HCT116 (cell line): ENCODE data around the gene CPNE4. TPM values are rescaled to one million over a fixed set of nuclear protein-coding genes. Genes with fewer than 3 reads are reported as not detected.

Experiments used
- ATAC-seq: fragments of 200-7000 bp; cut with Tn5 transposase; 2 replicates; pipeline ENCODE4 v1.9.1; 2020; ENCODE audit warnings: mild to moderate bottlenecking, moderate library complexity
- BruUV-seq: library from RNA; stranded (reverse); fragments of 400-500 nt; replicated peaks from 2 replicates; lab custom pipeline; 2021; lab: Mats Ljungman, UMichigan
- CTCF ChIA-PET: fragments of 300-600 bp; sonication (Branson Sonifier 250); formaldehyde crosslinking; loops from one replicate; lab custom pipeline; 2021; ENCODE audit warnings: antibody characterized with exemption; lab: Charles Lee
- POLR2A ChIA-PET: fragments of 300-600, 350-600 bp; sonication (Branson Sonifier 250); formaldehyde crosslinking; loops from one replicate; lab custom pipeline; 2021; ENCODE audit warnings: antibody characterized with exemption; lab: Charles Lee
- RAD21 ChIA-PET, 2 experiments: fragments of 300-600 bp; sonication (Branson Sonifier 250); formaldehyde crosslinking; loops; one replicate each; lab custom pipeline; 2023; ENCODE audit warnings: low total read pairs in 2 of 2; ENCODE audit not compliant: uncharacterized antibody in 2 of 2, unreplicated experiment in 2 of 2, low non-redundant PET in 1 of 2; lab: Charles Lee
- DNase-seq: peaks from one replicate; pipeline ENCODE4 v3.0.0-alpha.2; 2010; ENCODE audit warnings: low read depth, low spot score
- H2AFZ ChIP-seq: fragments of 200-600 bp; shearing (Covaris generic), sonication (generic); 2 replicates; pipeline ENCODE4 v1.6.1; 2017; ENCODE audit warnings: low read depth, mixed run types, mixed read lengths, antibody characterized with exemption, low read length; ENCODE audit not compliant: poor library complexity, severe bottlenecking
- H3K27ac ChIP-seq: 2 replicates; pipeline ENCODE4 v1.5.1; 2012; ENCODE audit warnings: low read depth, low read length
- H3K27me3 ChIP-seq: fragments of 200-600 bp; sonication (generic); 2 replicates; pipeline ENCODE4 v1.6.1; 2016; ENCODE audit warnings: mixed run types, low read length, mixed read lengths; ENCODE audit not compliant: insufficient read depth
- H3K36me3 ChIP-seq, 2 experiments: fragments of 200-500 bp in 1 of 2; fragments of 200-600 bp in 1 of 2; sonication (Bioruptor generic) in 1 of 2; sonication (generic) in 1 of 2; 2 replicates each; pipeline versions ENCODE4 v1.5.1 to v1.6.1; 2014 to 2016; ENCODE audit warnings: low read length in 2 of 2, inconsistent platforms in 1 of 2, mixed read lengths in 1 of 2, mixed run types in 1 of 2; ENCODE audit not compliant: insufficient read depth in 2 of 2, control insufficient read depth in 1 of 2
- H3K4me1 ChIP-seq, 2 experiments: fragments of 200-600 bp in 1 of 2; sonication (generic) in 1 of 2; 2 replicates each; pipeline versions ENCODE4 v1.5.1 to v1.6.1; 2012 to 2017; ENCODE audit warnings: low read length in 2 of 2, inconsistent platforms in 1 of 2, mild to moderate bottlenecking in 1 of 2, mixed read lengths in 1 of 2, mixed run types in 1 of 2, moderate library complexity in 1 of 2; ENCODE audit not compliant: insufficient read depth in 2 of 2, control insufficient read depth in 1 of 2
- H3K4me2 ChIP-seq: fragments of 200-600 bp; sonication (generic); 2 replicates; pipeline ENCODE4 v1.6.1; 2017; ENCODE audit warnings: mixed run types, low read length, mixed read lengths
- H3K4me3 ChIP-seq, 2 experiments: fragments of 200-600 bp in 1 of 2; sonication (generic) in 1 of 2; replicated peaks in 1 of 2; 2 replicates each; pipeline ENCODE4 v1.5.1; 2011 to 2016; ENCODE audit warnings: low read length in 2 of 2, control low read depth in 1 of 2, low read depth in 1 of 2, mild to moderate bottlenecking in 1 of 2, mixed read lengths in 1 of 2, mixed run types in 1 of 2
- H3K79me2 ChIP-seq: fragments of 200-600 bp; sonication (generic); 2 replicates; pipeline ENCODE4 v1.6.1; 2017; ENCODE audit warnings: mild to moderate bottlenecking, mixed run types, low read length, moderate library complexity, mixed read lengths; ENCODE audit not compliant: insufficient read depth
- H3K9ac ChIP-seq: fragments of 200-600 bp; sonication (generic); 2 replicates; pipeline ENCODE4 v1.6.1; 2016; ENCODE audit warnings: low read length, mixed read lengths
- H3K9me2 ChIP-seq: fragments of 200-600 bp; sonication (generic), shearing (Covaris generic); 2 replicates; pipeline ENCODE4 v1.6.1; 2017; ENCODE audit warnings: mixed run types, mild to moderate bottlenecking, moderate library complexity; ENCODE audit not compliant: insufficient read depth
- H3K9me3 ChIP-seq, 2 experiments: fragments of 200-500 bp in 1 of 2; fragments of 200-600 bp in 1 of 2; sonication (Bioruptor generic) in 1 of 2; sonication (generic) in 1 of 2; 2 replicates each; pipeline ENCODE4 v1.6.1; 2014 to 2017; ENCODE audit warnings: low read length in 2 of 2, mixed read lengths in 2 of 2, inconsistent platforms in 1 of 2, low read depth in 1 of 2, mild to moderate bottlenecking in 1 of 2, mixed run types in 1 of 2, moderate library complexity in 1 of 2; ENCODE audit not compliant: control insufficient read depth in 1 of 2, insufficient read depth in 1 of 2
- H4K20me1 ChIP-seq: fragments of 200-600 bp; sonication (generic), shearing (Covaris generic); 2 replicates; pipeline ENCODE4 v1.6.1; 2017; ENCODE audit warnings: mixed run types, mild to moderate bottlenecking, moderate library complexity; ENCODE audit not compliant: insufficient read depth
- ATF3 ChIP-seq: IDR thresholded peaks from 2 replicates; pipeline ENCODE4 v1.6.1; 2012
- CBX3 ChIP-seq: IDR thresholded peaks from 2 replicates; pipeline ENCODE4 v1.6.1; 2012; ENCODE audit warnings: low read depth
- CEBPB ChIP-seq: IDR thresholded peaks from 2 replicates; pipeline ENCODE4 v1.6.1; 2012; ENCODE audit warnings: low read depth
- EGR1 ChIP-seq: IDR thresholded peaks from 2 replicates; pipeline ENCODE4 v1.6.1; 2012; ENCODE audit warnings: low read depth
- ELF1 ChIP-seq: IDR thresholded peaks from 2 replicates; pipeline ENCODE4 v1.6.1; 2012; ENCODE audit warnings: low read depth, borderline replicate concordance
- EZH2phosphoT487 ChIP-seq: fragments of 200-600 bp; IDR thresholded peaks from 2 replicates; pipeline ENCODE4 v1.6.1; 2018; ENCODE audit warnings: antibody characterized with exemption, borderline replicate concordance
- FOSL1 ChIP-seq: IDR thresholded peaks from 2 replicates; pipeline ENCODE4 v1.6.1; 2012; ENCODE audit warnings: low read depth
- JUND ChIP-seq: IDR thresholded peaks from 2 replicates; pipeline ENCODE4 v1.6.1; 2012
- MAX ChIP-seq: IDR thresholded peaks from 2 replicates; pipeline ENCODE4 v1.6.1; 2012
- POLR2A ChIP-seq: IDR thresholded peaks from 2 replicates; pipeline ENCODE4 v1.7.0; 2011; ENCODE audit warnings: borderline replicate concordance; ENCODE audit not compliant: insufficient read depth, insufficient read length; ENCODE audit errors: extremely low read depth
- POLR2AphosphoS5 ChIP-seq: IDR thresholded peaks from 2 replicates; pipeline ENCODE4 v1.6.1; 2011; ENCODE audit warnings: mild to moderate bottlenecking, low read depth, low read length, moderate library complexity
- RAD21 ChIP-seq: IDR thresholded peaks from 2 replicates; pipeline ENCODE4 v1.6.1; 2012; ENCODE audit warnings: low read depth, mild to moderate bottlenecking
- SP1 ChIP-seq: IDR thresholded peaks from 2 replicates; pipeline ENCODE4 v1.6.1; 2012; ENCODE audit warnings: low read depth
- SRF ChIP-seq: IDR thresholded peaks from 2 replicates; pipeline ENCODE4 v1.6.1; 2012; ENCODE audit warnings: low read depth
- ZFX ChIP-seq: fragments of 450-650 bp; IDR thresholded peaks from 2 replicates; pipeline ENCODE4 v1.6.1; 2017
- ZNF274 ChIP-seq: fragments of 200-500 bp; sonication (Bioruptor generic); IDR thresholded peaks from 2 replicates; pipeline ENCODE4 v1.6.1; 2014; ENCODE audit warnings: mild to moderate bottlenecking, low read depth, low read length, inconsistent platforms
- intact Hi-C: fragments of 100-400 bp; cut with micrococcal nuclease; formaldehyde crosslinking; loops from 2 replicates; pipeline ENCODE4 v1.10.0; 2022
- total RNA-seq: library from RNA; stranded (reverse); gene quantifications from one replicate; pipeline ENCODE4 v1.2.1, GENCODE V29; 2021; ENCODE audit not compliant: unreplicated experiment
- TF ChIP-seq, protein P1 (sequence below): IDR thresholded peaks from 2 replicates; pipeline ENCODE4 v1.6.1; 2011; ENCODE audit warnings: mild to moderate bottlenecking, low read length, moderate library complexity; ENCODE audit not compliant: insufficient replicate concordance; ENCODE audit errors: extremely low read depth

The CPNE4 gene
- total RNA-seq, 1 experiment from 2014 or later, result not detected

- ATAC-seq, result no peak
- ChIA-PET CTCF (no interaction called here), RAD21 (no interaction called here)
- no peak for DNase-seq
- Histone ChIP-seq H3K36me3 (no peaks in the 10 kb centered on the region), H3K79me2 (no peaks in the 10 kb centered on the region)
- TF ChIP-seq ELF1 (no peak), POLR2A (no peak), CEBPB (no peak), RAD21 (no peak), FOSL1 (no peak), ZFX (no peak), EGR1 (no peak), SP1 (no peak), MAX (no peak), JUND (no peak), CBX3 (no peak), POLR2AphosphoS5 (no peak), EZH2phosphoT487 (no peak), SRF (no peak), ATF3 (no peak), ZNF274 (no peak)
- TF ChIP-seq, protein P1, sequence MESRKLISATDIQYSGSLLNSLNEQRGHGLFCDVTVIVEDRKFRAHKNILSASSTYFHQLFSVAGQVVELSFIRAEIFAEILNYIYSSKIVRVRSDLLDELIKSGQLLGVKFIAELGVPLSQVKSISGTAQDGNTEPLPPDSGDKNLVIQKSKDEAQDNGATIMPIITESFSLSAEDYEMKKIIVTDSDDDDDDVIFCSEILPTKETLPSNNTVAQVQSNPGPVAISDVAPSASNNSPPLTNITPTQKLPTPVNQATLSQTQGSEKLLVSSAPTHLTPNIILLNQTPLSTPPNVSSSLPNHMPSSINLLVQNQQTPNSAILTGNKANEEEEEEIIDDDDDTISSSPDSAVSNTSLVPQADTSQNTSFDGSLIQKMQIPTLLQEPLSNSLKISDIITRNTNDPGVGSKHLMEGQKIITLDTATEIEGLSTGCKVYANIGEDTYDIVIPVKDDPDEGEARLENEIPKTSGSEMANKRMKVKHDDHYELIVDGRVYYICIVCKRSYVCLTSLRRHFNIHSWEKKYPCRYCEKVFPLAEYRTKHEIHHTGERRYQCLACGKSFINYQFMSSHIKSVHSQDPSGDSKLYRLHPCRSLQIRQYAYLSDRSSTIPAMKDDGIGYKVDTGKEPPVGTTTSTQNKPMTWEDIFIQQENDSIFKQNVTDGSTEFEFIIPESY, result no peak
- TF ChIP-seq, all 23 proteins: peak for 0
- intact Hi-C loops, result no loop called here
- Histone ChIP-seq H3K4me3 (no peak overlapping the region), H3K9ac (no peak overlapping the region), H3K27me3 (peaks cover 29% of the 10 kb centered on the region), H3K27ac (no peak overlapping the region), H3K9me2 (no peaks in the 10 kb centered on the region), H2AFZ (no peak overlapping the region), H3K4me1 (no peaks in the 10 kb centered on the region), H3K9me3 (no peaks in the 10 kb centered on the region), H3K4me2 (no peak overlapping the region), H4K20me1 (no peaks in the 10 kb centered on the region)
- no TSS peak for BruUV-seq
- POLR2A ChIA-PET, result no interaction called here
Observed at GRCh38 chr3:131914090-131914691, 120.6 kb downstream of the CPNE4 start.
